HG02884 (cell line): ENCODE measurements around the gene NTF3.

Experiments used
- ATAC-seq: cut with Tn5 transposase; IDR thresholded peaks from one replicate; pipeline ENCODE4 v1.9.1; 2021; ENCODE audit warnings: mild to moderate bottlenecking, moderate library complexity; ENCODE audit not compliant: unreplicated experiment

Gene NTF3

GRCh38 chr12:5509557-5509956, 77.6 kb downstream of the NTF3 start:
- ATAC-seq, result no peak

GRCh38 chr12:5510251-5510805, 78.4 kb downstream of the NTF3 start:
- no peak for ATAC-seq

- ATAC-seq, result no peak
Measured at GRCh38 chr12:5511256-5511643, 79.3 kb downstream of the NTF3 start.

GRCh38 chr12:5511644-5512600, 80.0 kb downstream of the NTF3 start:
- no peak for ATAC-seq

GRCh38 chr12:5512601-5512970, 80.7 kb downstream of the NTF3 start:
- no peak for ATAC-seq

GRCh38 chr12:5513406-5513805, 81.5 kb downstream of the NTF3 start:
- ATAC-seq, result no peak

GRCh38 chr12:5514016-5514415, 82.1 kb downstream of the NTF3 start:
- no peak for ATAC-seq

- no peak for ATAC-seq
Measured at GRCh38 chr12:5514545-5514944, 82.6 kb downstream of the NTF3 start.

- no peak for ATAC-seq
Measured at GRCh38 chr12:5515458-5515857, 83.5 kb downstream of the NTF3 start.

GRCh38 chr12:5516371-5517241, 84.7 kb downstream of the NTF3 start:
- no peak for ATAC-seq

- no peak for ATAC-seq
Measured at GRCh38 chr12:5518584-5519365, 86.9 kb downstream of the NTF3 start.

GRCh38 chr12:5520037-5520436, 88.1 kb downstream of the NTF3 start:
- no peak for ATAC-seq

- ATAC-seq, result no peak
Measured at GRCh38 chr12:5520831-5521230, 88.9 kb downstream of the NTF3 start.

- no peak for ATAC-seq
Measured at GRCh38 chr12:5521456-5522325, 89.8 kb downstream of the NTF3 start.

- ATAC-seq, result no peak
Measured at GRCh38 chr12:5522432-5523335, 90.8 kb downstream of the NTF3 start.

GRCh38 chr12:5523396-5524115, 91.6 kb downstream of the NTF3 start:
- no peak for ATAC-seq

GRCh38 chr12:5524116-5524768, 92.3 kb downstream of the NTF3 start:
- ATAC-seq, result no peak
